PC-9 (cell line): ENCODE data around the gene TWNK. TPM values are rescaled to one million over a fixed set of nuclear protein-coding genes. Genes with fewer than 3 reads are reported as not detected.

Experiments used
- BruUV-seq: library from RNA; stranded (reverse); fragments of 400-500 nt; replicated peaks from 2 replicates; lab custom pipeline; 2021; lab: Mats Ljungman, UMichigan
- CTCF ChIA-PET: fragments of 300-600 bp; sonication (Branson Sonifier 250); formaldehyde crosslinking; loops from one replicate; lab custom pipeline; 2022; ENCODE audit warnings: antibody characterized with exemption; lab: Charles Lee
- POLR2A ChIA-PET: fragments of 300-600 bp; sonication (Branson Sonifier 250); formaldehyde crosslinking; loops from one replicate; lab custom pipeline; 2022; ENCODE audit warnings: antibody characterized with exemption; ENCODE audit not compliant: unreplicated experiment; lab: Charles Lee
- DNase-seq, 2 experiments: peaks; one replicate each; pipeline versions ENCODE4 v3.0.0 to v3.0.0-alpha.2; 2015 to 2022; ENCODE audit warnings: mixed read lengths in 1 of 2
- H2AFZ ChIP-seq: fragments of 200-600 bp; sonication (generic); 2 replicates; pipeline ENCODE4 v1.8.1; 2017; ENCODE audit warnings: antibody characterized with exemption
- H3F3A ChIP-seq: fragments of 200-600 bp; sonication (generic); 2 replicates; pipeline ENCODE4 v1.8.1; 2017; ENCODE audit warnings: antibody characterized with exemption, mild to moderate bottlenecking, low read depth; ENCODE audit not compliant: insufficient read depth
- H3K27ac ChIP-seq: fragments of 200-600 bp; sonication (generic); 2 replicates; pipeline ENCODE4 v1.6.1; 2016; ENCODE audit warnings: mixed run types
- H3K27me3 ChIP-seq: fragments of 200-600 bp; sonication (generic); 2 replicates; pipeline ENCODE4 v1.6.1; 2016; ENCODE audit warnings: low read depth, mixed run types; ENCODE audit not compliant: insufficient read depth
- H3K36me3 ChIP-seq: fragments of 200-600 bp; sonication (generic); 2 replicates; pipeline ENCODE4 v1.6.1; 2016; ENCODE audit warnings: low read depth, mixed run types
- H3K4me1 ChIP-seq: fragments of 200-600 bp; sonication (generic); replicated peaks from 2 replicates; pipeline ENCODE4 v1.6.1; 2016; ENCODE audit warnings: mixed run types; ENCODE audit not compliant: insufficient read depth
- H3K4me2 ChIP-seq: fragments of 200-600 bp; sonication (generic); 2 replicates; pipeline ENCODE4 v1.6.1; 2017; ENCODE audit warnings: mixed run types
- H3K4me3 ChIP-seq: fragments of 200-600 bp; sonication (generic); 2 replicates; pipeline ENCODE4 v1.6.1; 2016; ENCODE audit warnings: mixed run types
- H3K79me2 ChIP-seq: fragments of 200-600 bp; sonication (generic); 2 replicates; pipeline ENCODE4 v1.6.1; 2017; ENCODE audit warnings: low read depth, mixed run types
- H3K9me2 ChIP-seq: fragments of 200-600 bp; sonication (generic); 2 replicates; pipeline ENCODE4 v1.8.1; 2017; ENCODE audit warnings: mild to moderate bottlenecking; ENCODE audit not compliant: insufficient read depth
- H3K9me3 ChIP-seq: fragments of 200-600 bp; sonication (generic); 2 replicates; pipeline ENCODE4 v1.8.1; 2016; ENCODE audit warnings: low read depth; ENCODE audit not compliant: insufficient read depth
- H4K20me1 ChIP-seq: fragments of 200-600 bp; sonication (generic); 2 replicates; pipeline ENCODE4 v1.8.1; 2017; ENCODE audit not compliant: insufficient read depth
- CTCF ChIP-seq: fragments of 200-600 bp; sonication (generic); conservative IDR thresholded peaks from 2 replicates; pipeline ENCODE4 v1.6.1; 2017; ENCODE audit warnings: mixed run types, antibody characterized with exemption, mild to moderate bottlenecking, moderate library complexity
- EZH2 ChIP-seq: fragments of 200-600 bp; sonication (generic); IDR thresholded peaks from 2 replicates; pipeline ENCODE4 v1.8.0; 2017; ENCODE audit warnings: antibody characterized with exemption, low read depth
- intact Hi-C: fragments of 100-400 bp; cut with micrococcal nuclease; formaldehyde crosslinking; loops from one replicate; pipeline ENCODE4 v1.10.0; 2022; ENCODE audit not compliant: unreplicated experiment
- total RNA-seq: library from RNA; stranded (reverse); gene quantifications from 2 replicates; pipeline ENCODE4 v1.2.3, GENCODE V29; 2021

Gene TWNK
- total RNA-seq, 1 experiment from 2014 or later = 7.9 TPM

GRCh38 chr10:101005869-101006567, 18.7 kb downstream of the TWNK start:
- no peaks in the 10 kb centered on the region; the same call in 1 of the 2 replicates for H4K20me1 ChIP-seq
- H3K36me3 ChIP-seq = no peaks in the 10 kb centered on the region
- no peaks in the 10 kb centered on the region for H3F3A ChIP-seq
- no peaks in the 10 kb centered on the region for H3K4me1 ChIP-seq
- no peaks in the 10 kb centered on the region for H3K9me3 ChIP-seq
- ChIA-PET POLR2A (no interaction called here), CTCF (interaction anchor here (1.0 kb wide), 1 partner anchor 22 kb away, joined by 3 read pairs; no protein-coding TSS in a partner anchor)
- H3K27ac ChIP-seq = no peak overlapping the region
- BruUV-seq = no TSS peak
- intact Hi-C loops = no loop called here
- no peak overlapping the region for H3K4me2 ChIP-seq
- H2AFZ ChIP-seq = no peak overlapping the region
- no peak overlapping the region for H3K4me3 ChIP-seq
- TF ChIP-seq CTCF (no peak), EZH2 (no peak)
- H3K79me2 ChIP-seq = no peaks in the 10 kb centered on the region
- no peaks in the 10 kb centered on the region for H3K27me3 ChIP-seq
- no peaks in the 10 kb centered on the region for H3K9me2 ChIP-seq
- no peak for DNase-seq

- BruUV-seq = no TSS peak
- Histone ChIP-seq H3K79me2 (no peaks in the 10 kb centered on the region), H3K9me2 (no peaks in the 10 kb centered on the region), H3F3A (no peaks in the 10 kb centered on the region; the same call in 1 of the 2 replicates), H3K4me2 (no peak overlapping the region), H3K27ac (no peak overlapping the region), H3K9me3 (no peaks in the 10 kb centered on the region), H3K36me3 (no peaks in the 10 kb centered on the region), H2AFZ (no peak overlapping the region), H3K4me3 (no peak overlapping the region), H4K20me1 (no peaks in the 10 kb centered on the region; the same call in 1 of the 2 replicates), H3K27me3 (no peaks in the 10 kb centered on the region), H3K4me1 (no peaks in the 10 kb centered on the region)
- DNase-seq = no peak
- ChIA-PET POLR2A (no interaction called here), CTCF (interaction anchor here (1.0 to 1.1 kb wide), 2 partner anchors 10 to 22 kb away, joined by 3 read pairs; no protein-coding TSS in a partner anchor)
- intact Hi-C loops = no loop called here
- no peak for TF ChIP-seq EZH2
- no peak for TF ChIP-seq CTCF
Observed at GRCh38 chr10:101006593-101007098, 19.3 kb downstream of the TWNK start.

DNA sequence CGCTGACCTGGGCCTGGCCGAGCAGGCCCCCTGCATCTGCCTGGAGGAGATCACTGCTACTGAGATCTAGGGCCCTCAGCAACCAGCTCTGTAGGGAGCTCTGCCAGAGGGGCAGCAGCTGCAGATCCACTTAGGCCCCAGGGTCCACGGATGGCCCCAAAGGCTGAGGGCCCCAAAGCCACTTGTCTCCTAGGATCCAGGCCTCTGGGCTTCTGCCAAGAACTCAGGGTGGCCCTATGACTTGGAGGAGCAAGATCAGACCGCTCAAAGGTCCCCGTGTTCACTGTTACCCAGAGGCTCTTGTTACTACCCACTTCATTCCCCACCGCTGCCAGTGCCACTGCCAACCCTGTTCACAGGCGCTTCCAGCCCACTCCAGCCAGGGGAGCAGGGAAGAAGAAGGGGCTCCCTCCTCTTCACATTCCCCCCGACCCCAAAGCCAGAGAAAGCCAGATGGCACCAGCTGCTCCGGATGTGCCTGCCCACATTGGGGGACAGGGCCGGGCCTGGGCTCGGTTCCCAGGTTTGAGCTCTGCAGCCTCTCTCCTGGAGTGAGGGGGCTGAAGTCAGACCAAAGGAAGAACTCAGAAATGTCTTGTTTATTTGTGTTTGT, 19.9 kb downstream of the TWNK start:
- no peak overlapping the region for H3K4me3 ChIP-seq
- H3K4me1 ChIP-seq = no peaks in the 10 kb centered on the region
- no TSS peak for BruUV-seq
- POLR2A ChIA-PET = no interaction called here
- no peaks in the 10 kb centered on the region for H3K9me3 ChIP-seq
- no peaks in the 10 kb centered on the region for H3K27me3 ChIP-seq
- intact Hi-C loops = no loop called here
- no peaks in the 10 kb centered on the region for H3K79me2 ChIP-seq
- H3K9me2 ChIP-seq = no peaks in the 10 kb centered on the region
- CTCF ChIA-PET = interaction anchor here (1.1 kb wide), 1 partner anchor 11 kb away, joined by 3 read pairs; no protein-coding TSS in a partner anchor
- H2AFZ ChIP-seq = no peak overlapping the region
- TF ChIP-seq EZH2 = no peak
- no peak for DNase-seq
- peaks cover 2% of the 10 kb centered on the region; the same call in 1 of the 2 replicates for H3F3A ChIP-seq
- no peaks in the 10 kb centered on the region for H4K20me1 ChIP-seq
- H3K4me2 ChIP-seq = no peak overlapping the region
- H3K36me3 ChIP-seq = no peaks in the 10 kb centered on the region
- H3K27ac ChIP-seq = no peak overlapping the region
